CD14-positive monocyte (primary cell): ENCODE data around the gene EDIL3. TPM values are rescaled to one million over a fixed set of nuclear protein-coding genes. Genes with fewer than 3 reads are reported as not detected.
A peak's percentile ranks its signal among the peaks of the same experiment; 100 is the strongest.

Experiments used
- DNase-seq, 3 donors: peaks; one replicate each; pipeline ENCODE4 v3.0.0-alpha.2; 2011 to 2022
- H2AFZ ChIP-seq: 2 replicates; pipeline ENCODE4 v1.6.0; 2012; ENCODE audit warnings: mild to moderate bottlenecking, low read depth, low read length, inconsistent platforms; ENCODE audit not compliant: insufficient read depth, poor library complexity, severe bottlenecking
- H3K27ac ChIP-seq, 2 donors: 1 replicate in 1 of 2; 2 replicates in 1 of 2; pipeline ENCODE4 v1.5.1; 2012 to 2013; ENCODE audit warnings: low read length in 2 of 2, control low read depth in 1 of 2, inconsistent platforms in 1 of 2, low read depth in 1 of 2, mild to moderate bottlenecking in 1 of 2
- H3K27me3 ChIP-seq, 2 donors: one replicate each; pipeline versions ENCODE4 v1.6.0 to v1.6.1; 2011 to 2013; ENCODE audit warnings: low read length in 2 of 2; ENCODE audit not compliant: control insufficient read depth in 2 of 2, insufficient read depth in 2 of 2
- H3K36me3 ChIP-seq, 2 donors: replicated peaks in 1 of 2; 1 replicate in 1 of 2; 2 replicates in 1 of 2; pipeline versions ENCODE4 v1.5.1 to v1.6.1; 2012 to 2013; ENCODE audit warnings: low read length in 2 of 2, control low read depth in 1 of 2, inconsistent platforms in 1 of 2, mild to moderate bottlenecking in 1 of 2; ENCODE audit not compliant: insufficient read depth in 2 of 2, control insufficient read depth in 1 of 2
- H3K4me1 ChIP-seq, 2 donors: 1 replicate in 1 of 2; 2 replicates in 1 of 2; pipeline versions ENCODE4 v1.5.1 to v1.6.1; 2012 to 2013; ENCODE audit warnings: low read length in 2 of 2, control low read depth in 1 of 2, inconsistent platforms in 1 of 2, mild to moderate bottlenecking in 1 of 2, moderate library complexity in 1 of 2; ENCODE audit not compliant: insufficient read depth in 2 of 2, control insufficient read depth in 1 of 2
- H3K4me2 ChIP-seq: replicated peaks from 2 replicates; pipeline ENCODE3; 2012; ENCODE audit warnings: low read length, moderate library complexity, mild to moderate bottlenecking; ENCODE audit not compliant: poor library complexity, severe bottlenecking; ENCODE audit errors: extremely low read depth
- H3K4me3 ChIP-seq, 3 experiments: fragments of 200-600 bp in 1 of 3; sonication (generic) in 1 of 3; replicated peaks in 1 of 3; 1 replicate in 2 of 3; 2 replicates in 1 of 3; pipeline ENCODE4 v1.5.1; 2011 to 2013; ENCODE audit warnings: low read length in 3 of 3, mild to moderate bottlenecking in 3 of 3, control low read depth in 2 of 3, low read depth in 2 of 3, inconsistent platforms in 1 of 3, moderate library complexity in 1 of 3
- H3K79me2 ChIP-seq: 2 replicates; pipeline ENCODE4 v1.6.0; 2012; ENCODE audit warnings: mild to moderate bottlenecking, control low read depth, inconsistent platforms, low read length, moderate library complexity; ENCODE audit not compliant: insufficient read depth
- H3K9ac ChIP-seq: 2 replicates; pipeline ENCODE4 v1.6.0; 2017; ENCODE audit warnings: low read length, mild to moderate bottlenecking; ENCODE audit not compliant: insufficient read depth, poor library complexity, severe bottlenecking
- H3K9me3 ChIP-seq, 2 donors: replicated peaks in 1 of 2; 1 replicate in 1 of 2; 2 replicates in 1 of 2; pipeline versions ENCODE4 v1.5.1 to v1.6.1; 2012 to 2013; ENCODE audit warnings: low read length in 2 of 2, control low read depth in 1 of 2; ENCODE audit not compliant: control insufficient read depth in 1 of 2, insufficient read depth in 1 of 2
- H4K20me1 ChIP-seq: 2 replicates; pipeline ENCODE4 v1.6.0; 2012; ENCODE audit warnings: mild to moderate bottlenecking, low read length, control low read depth, moderate library complexity; ENCODE audit not compliant: insufficient read depth
- H3K27ac Mint-ChIP-seq, 7 donors: one replicate each; pipeline ENCODE4 v1.8.0; 2020; ENCODE audit warnings: mild to moderate bottlenecking in 7 of 7, mixed read lengths in 7 of 7, moderate library complexity in 6 of 7, inconsistent platforms in 2 of 7
- H3K27me3 Mint-ChIP-seq, 3 donors: one replicate each; pipeline ENCODE4 v1.8.0; 2021 to 2022; ENCODE audit warnings: low read depth in 3 of 3, mild to moderate bottlenecking in 3 of 3, mixed read lengths in 3 of 3, moderate library complexity in 3 of 3, inconsistent platforms in 1 of 3
- H3K36me3 Mint-ChIP-seq, 2 donors: one replicate each; pipeline ENCODE4 v1.8.0; 2020; ENCODE audit warnings: mixed read lengths in 2 of 2, inconsistent platforms in 1 of 2, mild to moderate bottlenecking in 1 of 2
- H3K4me1 Mint-ChIP-seq: one replicate; pipeline ENCODE4 v1.8.0; 2020; ENCODE audit warnings: mild to moderate bottlenecking, mixed read lengths
- H3K4me3 Mint-ChIP-seq, 2 donors: one replicate each; pipeline ENCODE4 v1.8.0; 2020; ENCODE audit warnings: mild to moderate bottlenecking in 2 of 2, mixed read lengths in 2 of 2, moderate library complexity in 1 of 2
- H3K9me3 Mint-ChIP-seq, 7 donors: one replicate each; pipeline ENCODE4 v1.8.0; 2020 to 2022; ENCODE audit warnings: mixed read lengths in 7 of 7, mild to moderate bottlenecking in 6 of 7, moderate library complexity in 6 of 7, inconsistent platforms in 2 of 7
- WGBS: methylation state at CpG from one replicate; pipeline ENCODE4 v1.1.5; 2013; ENCODE audit warnings: missing lambda C conversion rate; ENCODE audit not compliant: insufficient coverage; 5-methylcytosine and 5-hydroxymethylcytosine counted together
- intact Hi-C, 2 donors: fragments of 100-400 bp; cut with micrococcal nuclease; formaldehyde crosslinking; loops; one replicate each; pipeline versions ENCODE4 v1.15.0 to v1.15.1; 2023
- polyA plus RNA-seq, 3 donors: library from polyadenylated mRNA; depleted of rRNA in 1 of 3; unstranded in 2 of 3; stranded (reverse) in 1 of 3; fragments of 300-500 nt in 2 of 3; fragments of >200 nt in 1 of 3; fragmentation: Illumina TruSeq in 2 of 3; gene quantifications; 1 replicate in 2 of 3; 2 replicates in 1 of 3; pipeline ENCODE4 v1.2.3, GENCODE V29; 2012 to 2021
- TF ChIP-seq, protein P1 (sequence below): fragments of 200-600 bp; IDR thresholded peaks from one replicate; pipeline ENCODE4 v1.8.0; 2022; ENCODE audit warnings: antibody characterized with exemption, mild to moderate bottlenecking

Gene EDIL3
- polyA plus RNA-seq, 3 donors, result 0.09 TPM; not detected in 2

DNA sequence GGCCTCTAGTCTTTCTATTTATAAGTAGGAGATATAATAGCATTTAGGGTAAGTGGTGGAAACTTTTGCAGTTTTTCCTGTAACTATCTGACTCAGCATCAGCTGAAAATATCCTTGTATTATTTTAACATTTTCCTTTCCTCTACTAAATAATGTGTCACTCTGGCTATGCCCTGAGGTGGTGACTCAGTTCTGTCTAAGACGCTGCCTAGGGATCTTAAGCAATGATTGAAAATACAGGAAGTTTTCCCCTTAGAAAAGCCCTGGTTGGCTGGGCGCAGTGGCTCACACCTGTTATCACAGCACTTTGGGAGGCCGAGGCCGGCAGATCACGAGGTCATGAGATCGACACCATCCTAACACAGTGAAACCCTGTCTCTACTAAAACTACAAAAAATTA lies 9.3 kb upstream of the EDIL3 start:
- Histone ChIP-seq H3K27me3 (no peaks in the 10 kb centered on the region), H3K9ac (no peak overlapping the region), H3K79me2 (no peaks in the 10 kb centered on the region), H3K4me3 (no peak overlapping the region), H4K20me1 (no peaks in the 10 kb centered on the region), H2AFZ (no peak overlapping the region), H3K36me3 (no peaks in the 10 kb centered on the region), H3K4me1 (no peaks in the 10 kb centered on the region), H3K4me2 (no peak overlapping the region), H3K27ac (no peak overlapping the region), H3K9me3 (no peaks in the 10 kb centered on the region)
- Mint-ChIP-seq H3K27ac (peak overlapping the region in 1 of 7 donors; percentile 26), H3K4me1 (no peaks in the 10 kb centered on the region), H3K36me3 (no peaks in the 10 kb centered on the region), H3K9me3 (peaks cover 0 to 3% (median 0%) of the 10 kb centered on the region in 7 donors), H3K27me3 (no peaks in the 10 kb centered on the region), H3K4me3 (no peak overlapping the region)
- no CpG with 5 or more reads among the region's 6 CpGs for WGBS
- intact Hi-C loops, result no loop called here
- no peak for DNase-seq
- TF ChIP-seq, protein P1, sequence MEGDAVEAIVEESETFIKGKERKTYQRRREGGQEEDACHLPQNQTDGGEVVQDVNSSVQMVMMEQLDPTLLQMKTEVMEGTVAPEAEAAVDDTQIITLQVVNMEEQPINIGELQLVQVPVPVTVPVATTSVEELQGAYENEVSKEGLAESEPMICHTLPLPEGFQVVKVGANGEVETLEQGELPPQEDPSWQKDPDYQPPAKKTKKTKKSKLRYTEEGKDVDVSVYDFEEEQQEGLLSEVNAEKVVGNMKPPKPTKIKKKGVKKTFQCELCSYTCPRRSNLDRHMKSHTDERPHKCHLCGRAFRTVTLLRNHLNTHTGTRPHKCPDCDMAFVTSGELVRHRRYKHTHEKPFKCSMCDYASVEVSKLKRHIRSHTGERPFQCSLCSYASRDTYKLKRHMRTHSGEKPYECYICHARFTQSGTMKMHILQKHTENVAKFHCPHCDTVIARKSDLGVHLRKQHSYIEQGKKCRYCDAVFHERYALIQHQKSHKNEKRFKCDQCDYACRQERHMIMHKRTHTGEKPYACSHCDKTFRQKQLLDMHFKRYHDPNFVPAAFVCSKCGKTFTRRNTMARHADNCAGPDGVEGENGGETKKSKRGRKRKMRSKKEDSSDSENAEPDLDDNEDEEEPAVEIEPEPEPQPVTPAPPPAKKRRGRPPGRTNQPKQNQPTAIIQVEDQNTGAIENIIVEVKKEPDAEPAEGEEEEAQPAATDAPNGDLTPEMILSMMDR, result no peak

DNA sequence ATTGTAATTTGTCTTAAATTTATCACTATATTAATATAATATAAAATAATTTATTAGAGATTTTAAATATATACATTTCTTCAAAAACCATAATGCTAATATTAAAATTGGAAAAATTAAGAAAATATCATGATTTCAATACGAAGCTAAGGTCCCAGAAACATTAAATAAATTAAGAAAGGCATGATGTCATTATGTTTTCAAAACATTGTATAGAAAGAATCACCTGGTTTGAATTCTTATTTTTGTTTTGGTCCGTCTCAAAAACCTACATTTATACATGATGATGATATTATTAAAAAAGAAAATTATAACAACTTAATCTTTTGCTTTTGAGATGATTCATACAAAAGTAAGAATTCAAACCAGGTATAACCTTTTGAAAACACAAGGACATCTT lies 8.2 kb upstream of the EDIL3 start:
- Histone ChIP-seq H3K4me3 (no peak overlapping the region), H4K20me1 (no peaks in the 10 kb centered on the region), H3K4me1 (no peaks in the 10 kb centered on the region), H3K27me3 (no peaks in the 10 kb centered on the region), H2AFZ (no peak overlapping the region), H3K9ac (no peak overlapping the region), H3K9me3 (no peaks in the 10 kb centered on the region), H3K79me2 (no peaks in the 10 kb centered on the region), H3K4me2 (no peak overlapping the region), H3K36me3 (no peaks in the 10 kb centered on the region), H3K27ac (no peak overlapping the region)
- H3K4me1 Mint-ChIP-seq, result no peaks in the 10 kb centered on the region
- H3K36me3 Mint-ChIP-seq, result no peaks in the 10 kb centered on the region
- no peak for DNase-seq
- peaks cover 0 to 3% (median 0%) of the 10 kb centered on the region in 7 donors for H3K9me3 Mint-ChIP-seq
- no peak overlapping the region for H3K27ac Mint-ChIP-seq
- H3K4me3 Mint-ChIP-seq, result no peak overlapping the region
- intact Hi-C loops, result no loop called here
- TF ChIP-seq, protein P1, result no peak
- WGBS, result no CpG with 5 or more reads among the region's 2 CpGs
- H3K27me3 Mint-ChIP-seq, result no peaks in the 10 kb centered on the region
